Neural cell (in vitro differentiated cells): Measurements from ENCODE around the gene PLD1. TPM values are rescaled to one million over a fixed set of nuclear protein-coding genes. Genes with fewer than 3 reads are reported as not detected.

ENCODE experiments used
- H2AFZ ChIP-seq: fragments of 200-600, 300-800 bp; sonication (generic), shearing (Covaris generic); 2 replicates; pipeline ENCODE4 v1.6.0; 2014; ENCODE audit warnings: low read depth, mild to moderate bottlenecking, antibody characterized with exemption, low read length, moderate library complexity
- H3F3A ChIP-seq: fragments of 200-600 bp; shearing (Covaris generic); 2 replicates; pipeline ENCODE4 v1.6.1; 2016; ENCODE audit warnings: mild to moderate bottlenecking, moderate library complexity, mixed read lengths, antibody characterized with exemption, low read length; ENCODE audit not compliant: insufficient read depth, poor library complexity, severe bottlenecking
- H3K27ac ChIP-seq: fragments of 200-600, 300-800 bp; sonication (generic), shearing (Covaris generic); 2 replicates; pipeline ENCODE4 v1.5.1; 2014; ENCODE audit warnings: mild to moderate bottlenecking, low read length, moderate library complexity
- H3K27me3 ChIP-seq: fragments of 300-800, 200-600 bp; sonication (generic), shearing (Covaris generic); 2 replicates; pipeline ENCODE4 v1.6.0; 2014; ENCODE audit warnings: mild to moderate bottlenecking, low read depth, low read length, moderate library complexity; ENCODE audit not compliant: insufficient read depth
- H3K36me3 ChIP-seq: fragments of 300-800, 200-600 bp; sonication (generic), shearing (Covaris generic); 2 replicates; pipeline ENCODE4 v1.5.1; 2014; ENCODE audit warnings: mild to moderate bottlenecking, antibody characterized with exemption, low read length, moderate library complexity; ENCODE audit not compliant: insufficient read depth
- H3K4me2 ChIP-seq: fragments of 300-800, 200-600 bp; sonication (generic), shearing (Covaris generic); 2 replicates; pipeline ENCODE4 v1.6.0; 2014; ENCODE audit warnings: mild to moderate bottlenecking, low read length
- H3K4me3 ChIP-seq: fragments of 300-800, 200-600 bp; sonication (generic), shearing (Covaris generic); 2 replicates; pipeline ENCODE4 v1.5.1; 2014; ENCODE audit warnings: mild to moderate bottlenecking, low read length, moderate library complexity
- H3K79me2 ChIP-seq: fragments of 200-600 bp; shearing (Covaris generic); replicated peaks from 2 replicates; pipeline ENCODE4 v1.6.0; 2014; ENCODE audit warnings: mild to moderate bottlenecking, low read length, moderate library complexity; ENCODE audit not compliant: insufficient read depth
- H3K9ac ChIP-seq: fragments of 300-800, 200-600 bp; sonication (generic), shearing (Covaris generic); 2 replicates; pipeline ENCODE4 v1.6.1; 2016; ENCODE audit warnings: mild to moderate bottlenecking, low read length, mixed read lengths
- H3K9me2 ChIP-seq: fragments of 200-600 bp; shearing (Covaris generic); 2 replicates; pipeline ENCODE4 v1.6.1; 2016; ENCODE audit warnings: mild to moderate bottlenecking, low read length, mixed read lengths; ENCODE audit not compliant: insufficient read depth
- H3K9me3 ChIP-seq: fragments of 200-600, 300-800 bp; sonication (generic), shearing (Covaris generic); 2 replicates; pipeline ENCODE4 v1.6.1; 2016; ENCODE audit warnings: mild to moderate bottlenecking, mixed run types, low read length, moderate library complexity, mixed read lengths
- H4K20me1 ChIP-seq: fragments of 200-600 bp; shearing (Covaris generic); 2 replicates; pipeline ENCODE4 v1.6.1; 2016; ENCODE audit warnings: mild to moderate bottlenecking, mixed run types; ENCODE audit not compliant: insufficient read depth
- CTCF ChIP-seq: fragments of 450-650 bp; IDR thresholded peaks from 2 replicates; pipeline ENCODE4 v1.5.1; 2014; ENCODE audit warnings: antibody characterized with exemption, mild to moderate bottlenecking, moderate library complexity; ENCODE audit not compliant: poor library complexity, severe bottlenecking
- EP300 ChIP-seq: fragments of 450-650 bp; conservative IDR thresholded peaks from 2 replicates; pipeline ENCODE4 v1.6.1; 2014; ENCODE audit warnings: antibody characterized with exemption, mild to moderate bottlenecking, moderate library complexity; ENCODE audit not compliant: poor library complexity, severe bottlenecking
- EZH2 ChIP-seq: fragments of 200-600, 300-800 bp; shearing (Covaris generic), sonication (generic); IDR thresholded peaks from 2 replicates; pipeline ENCODE4 v1.6.1; 2014; ENCODE audit warnings: antibody characterized with exemption, low read length, borderline replicate concordance, mild to moderate bottlenecking; ENCODE audit not compliant: insufficient read depth, poor library complexity, severe bottlenecking
- MXI1 ChIP-seq: fragments of 450-650 bp; conservative IDR thresholded peaks from 2 replicates; pipeline ENCODE4 v1.6.1; 2014; ENCODE audit warnings: antibody characterized with exemption, mild to moderate bottlenecking; ENCODE audit not compliant: poor library complexity, severe bottlenecking
- POLR2AphosphoS5 ChIP-seq: IDR thresholded peaks from 2 replicates; pipeline ENCODE4 v1.6.1; 2012
- RAD21 ChIP-seq: fragments of 450-650 bp; conservative IDR thresholded peaks from 2 replicates; pipeline ENCODE4 v1.6.1; 2014; ENCODE audit warnings: antibody characterized with exemption, mild to moderate bottlenecking, moderate library complexity
- REST ChIP-seq: IDR thresholded peaks from 2 replicates; pipeline ENCODE4 v1.6.1; 2012; ENCODE audit warnings: borderline replicate concordance
- SMC3 ChIP-seq: fragments of 450-650 bp; conservative IDR thresholded peaks from 2 replicates; pipeline ENCODE4 v1.6.1; 2014; ENCODE audit warnings: antibody characterized with exemption, mild to moderate bottlenecking, moderate library complexity; ENCODE audit not compliant: poor library complexity
- TAF1 ChIP-seq: IDR thresholded peaks from 2 replicates; pipeline ENCODE4 v1.6.1; 2012; ENCODE audit warnings: low read depth
- polyA plus RNA-seq: library from polyadenylated mRNA; depleted of rRNA; stranded (reverse); fragments of >200 nt; gene quantifications from 2 replicates; pipeline ENCODE4 v1.2.3, GENCODE V29; 2014

The PLD1 gene
- polyA plus RNA-seq, 1 donor from 2014 or later: 0.06 TPM

- Histone ChIP-seq H3K79me2 (no peaks in the 10 kb centered on the region), H3K9me2 (no peaks in the 10 kb centered on the region), H3F3A (no peaks in the 10 kb centered on the region), H3K36me3 (no peaks in the 10 kb centered on the region), H3K27ac (no peak overlapping the region), H3K9ac (no peak overlapping the region), H3K4me2 (no peak overlapping the region), H3K27me3 (no peaks in the 10 kb centered on the region), H3K9me3 (no peaks in the 10 kb centered on the region), H3K4me3 (no peak overlapping the region), H2AFZ (no peak overlapping the region), H4K20me1 (no peaks in the 10 kb centered on the region)
- TF ChIP-seq POLR2AphosphoS5: no peak
- TF ChIP-seq EZH2: no peak
- TF ChIP-seq CTCF: no peak
- no peak for TF ChIP-seq EP300
- no peak for TF ChIP-seq REST
- no peak for TF ChIP-seq SMC3
- no peak for TF ChIP-seq TAF1
- no peak for TF ChIP-seq RAD21
- no peak for TF ChIP-seq MXI1
Measured at GRCh38 chr3:171849617-171850319, 39.5 kb upstream of the PLD1 start.

GRCh38 chr3:171847595-171848259 lies 37.4 kb upstream of the PLD1 start:
- H2AFZ ChIP-seq: no peak overlapping the region
- H3K27ac ChIP-seq: no peak overlapping the region
- H3K36me3 ChIP-seq: no peaks in the 10 kb centered on the region
- TF ChIP-seq MXI1 (no peak), RAD21 (no peak), TAF1 (no peak), POLR2AphosphoS5 (no peak), EP300 (no peak), EZH2 (no peak), SMC3 (no peak), REST (no peak), CTCF (no peak)
- no peaks in the 10 kb centered on the region for H3K9me2 ChIP-seq
- H3K4me3 ChIP-seq: no peak overlapping the region
- no peak overlapping the region for H3K9ac ChIP-seq
- H3F3A ChIP-seq: no peaks in the 10 kb centered on the region
- no peak overlapping the region for H3K4me2 ChIP-seq
- no peaks in the 10 kb centered on the region for H3K27me3 ChIP-seq
- H3K79me2 ChIP-seq: no peaks in the 10 kb centered on the region
- H4K20me1 ChIP-seq: no peaks in the 10 kb centered on the region
- H3K9me3 ChIP-seq: no peaks in the 10 kb centered on the region
